SH-SY5Y (cell line): ENCODE data around the gene TDRD9.

Experiments used
- GATA2 ChIP-seq: IDR thresholded peaks from 2 replicates; pipeline ENCODE4 v1.6.1; 2011; ENCODE audit warnings: mild to moderate bottlenecking, low read depth, low read length
- GATA3 ChIP-seq: IDR thresholded peaks from 2 replicates; pipeline ENCODE4 v1.6.1; 2011; ENCODE audit warnings: low read depth, mild to moderate bottlenecking, low read length, moderate library complexity

GRCh38 chr14:103910262-103910935 is 17.9 kb upstream of the TDRD9 start:
- TF ChIP-seq GATA3 = no peak
- TF ChIP-seq GATA2 = no peak
